ENCODE data around the gene B4GAT1. TPM values are rescaled to one million over a fixed set of nuclear protein-coding genes. Genes with fewer than 3 reads are reported as not detected.

The B4GAT1 gene
- total and polyA plus RNA-seq, 9 of the 15 experiments (the other 6 are each of a cell fraction or from before 2014, with no cell fraction given) = 0.86 to 9.5 (median 3.8) TPM

GRCh38 chr11:66311470-66311964 lies 35.9 kb downstream of the B4GAT1 start (continued):
- TF ChIP-seq TEAD4 (IDR thresholded peaks at IDR 0.05; ENCODE audit: low read length) = no peak
- TF ChIP-seq TEAD4 (CRISPR knock-in tag; IDR thresholded peaks at IDR 0.05; ENCODE audit: borderline replicate concordance) = peak; percentile 86; the same call in 1 of the 2 replicates
- TF ChIP-seq FOXP4 (CRISPR knock-in tag; IDR thresholded peaks at IDR 0.05; ENCODE audit: borderline replicate concordance) = 0 out of 2 replicates have a peak, but pooled peaks have one; percentile 83
- TF ChIP-seq CTCF (IDR thresholded peaks at IDR 0.05 in 2 of 3, conservative IDR thresholded peaks at IDR 0.05 in 1 of 3; ENCODE audit: insufficient read depth in 2 of 3, low read depth in 1 of 3, low read length in 3 of 3) = peak in 1 of 3 experiments; percentile 95; a peak in 1 of 6 replicates
- TF ChIP-seq ZNF12 (CRISPR knock-in tag; IDR thresholded peaks at IDR 0.05) = 0 out of 2 replicates have a peak, but pooled peaks have one; percentile 2
- TF ChIP-seq TEAD1 (CRISPR knock-in tag; IDR thresholded peaks at IDR 0.05) = peak in 1 of 2 experiments; percentile 80; a peak in 1 of 4 replicates
- no peak for TF ChIP-seq ETV6 (IDR thresholded peaks at IDR 0.05; ENCODE audit: borderline replicate concordance in 1 of 2, low read depth in 2 of 2, low read length in 1 of 2)
- TF ChIP-seq ETV6 (CRISPR knock-in tag; IDR thresholded peaks at IDR 0.05; ENCODE audit: borderline replicate concordance) = 0 out of 2 replicates have a peak, but pooled peaks have one; percentile 31
- no peak for TF ChIP-seq CXXC5 (CRISPR knock-in tag; IDR thresholded peaks at IDR 0.05)
